ENCODE measurements around the gene SPTBN5. TPM values are rescaled to one million over a fixed set of nuclear protein-coding genes. Genes with fewer than 3 reads are reported as not detected.

Gene SPTBN5
- total RNA-seq, 1 experiment from 2014 or later = 2.3 TPM

GRCh38 chr15:41885321-41885720, 8.5 kb downstream of the SPTBN5 start:
- no peak for DNase-seq (ENCODE audit: low read depth)

- no peak for DNase-seq (ENCODE audit: low read depth)
These were observed 9.4 kb downstream of the SPTBN5 start for GRCh38 chr15:41884458-41884857.

GRCh38 chr15:41883484-41883825, 10.4 kb downstream of the SPTBN5 start:
- no peak for DNase-seq (ENCODE audit: low read depth)

GRCh38 chr15:41882689-41883483, 11.0 kb downstream of the SPTBN5 start:
- no peak for DNase-seq (ENCODE audit: low read depth)

- DNase-seq (ENCODE audit: low read depth) = no peak
These were observed 11.7 kb downstream of the SPTBN5 start for GRCh38 chr15:41881920-41882688.

- no peak for DNase-seq (ENCODE audit: low read depth)
These were observed 12.3 kb downstream of the SPTBN5 start for GRCh38 chr15:41881550-41881919.

GRCh38 chr15:41881086-41881485, 12.8 kb downstream of the SPTBN5 start:
- DNase-seq (ENCODE audit: low read depth) = no peak

- no peak for DNase-seq (ENCODE audit: low read depth)
These were observed 13.5 kb downstream of the SPTBN5 start for GRCh38 chr15:41880156-41880877.

- DNase-seq (ENCODE audit: low read depth) = no peak
These were observed 14.5 kb downstream of the SPTBN5 start for GRCh38 chr15:41879321-41879845.

- no peak for DNase-seq (ENCODE audit: low read depth)
These were observed 15.5 kb downstream of the SPTBN5 start for GRCh38 chr15:41878355-41878699.

GRCh38 chr15:41877631-41878354, 16.1 kb downstream of the SPTBN5 start:
- DNase-seq (ENCODE audit: low read depth) = no peak

- DNase-seq (ENCODE audit: low read depth) = no peak
These were observed 17.2 kb downstream of the SPTBN5 start for GRCh38 chr15:41876689-41877088.

- DNase-seq (ENCODE audit: low read depth) = no peak
These were observed 17.8 kb downstream of the SPTBN5 start for GRCh38 chr15:41876007-41876406.

- DNase-seq (ENCODE audit: low read depth) = no peak
These were observed 19.1 kb downstream of the SPTBN5 start for GRCh38 chr15:41874736-41875135.

- DNase-seq (ENCODE audit: low read depth) = no peak
These were observed 20.1 kb downstream of the SPTBN5 start for GRCh38 chr15:41873711-41874110.

- DNase-seq (ENCODE audit: low read depth) = no peak
These were observed 21.6 kb downstream of the SPTBN5 start for GRCh38 chr15:41872166-41872747.

GRCh38 chr15:41871175-41871905, 22.5 kb downstream of the SPTBN5 start:
- DNase-seq (ENCODE audit: low read depth) = no peak

GRCh38 chr15:41870689-41871081, 23.2 kb downstream of the SPTBN5 start:
- peak; percentile 93 for DNase-seq (ENCODE audit: low read depth)

- no peak for DNase-seq (ENCODE audit: low read depth)
These were observed 23.8 kb downstream of the SPTBN5 start for GRCh38 chr15:41869770-41870688.
